Measurements from ENCODE around the gene PCGF5.
"Not testable (repeated sequence)": the region's sequence is repeated elsewhere in the genome, so short reads cannot be mapped to it uniquely, and the experiment has no call there.

PCGF5 gene

GRCh38 chr10:91210014-91210413 is 10.4 kb upstream of the PCGF5 start:
- no peak for DNase-seq (ENCODE audit: low spot score)

GRCh38 chr10:91210435-91210834 is 10.0 kb upstream of the PCGF5 start:
- no peak for DNase-seq (ENCODE audit: low spot score)

- DNase-seq (ENCODE audit: low spot score), result no peak
These were observed 8.8 kb upstream of the PCGF5 start for GRCh38 chr10:91211675-91212074.

- no peak for DNase-seq (ENCODE audit: low spot score)
These were observed 5.6 kb upstream of the PCGF5 start for GRCh38 chr10:91214911-91215310.

- no peak for DNase-seq (ENCODE audit: low spot score)
These were observed 5.1 kb upstream of the PCGF5 start for GRCh38 chr10:91215384-91215783.

- DNase-seq (ENCODE audit: low spot score), result no peak
These were observed 881 bp upstream of the PCGF5 start for GRCh38 chr10:91219371-91220193.

GRCh38 chr10:91220954-91221675 is 652 bp downstream of the PCGF5 start:
- DNase-seq (ENCODE audit: low spot score), result no peak

- no peak for DNase-seq (ENCODE audit: low spot score)
These were observed 5.6 kb downstream of the PCGF5 start for GRCh38 chr10:91226093-91226492.

- no peak for DNase-seq (ENCODE audit: low spot score)
These were observed 7.1 kb downstream of the PCGF5 start for GRCh38 chr10:91227576-91227975.

- no peak for DNase-seq (ENCODE audit: low spot score)
These were observed 9.2 kb downstream of the PCGF5 start for GRCh38 chr10:91229683-91230082.

GRCh38 chr10:91238191-91238590 is 17.7 kb downstream of the PCGF5 start:
- DNase-seq (ENCODE audit: low spot score), result no peak

- no peak for DNase-seq (ENCODE audit: low spot score)
These were observed 19.3 kb downstream of the PCGF5 start for GRCh38 chr10:91239789-91240188.

GRCh38 chr10:91242940-91243339 is 22.5 kb downstream of the PCGF5 start:
- no peak for DNase-seq (ENCODE audit: low spot score)

GRCh38 chr10:91247360-91248111 is 27.1 kb downstream of the PCGF5 start:
- DNase-seq (ENCODE audit: low spot score), result no peak

GRCh38 chr10:91249700-91250099 is 29.2 kb downstream of the PCGF5 start:
- DNase-seq (ENCODE audit: low spot score), result no peak

GRCh38 chr10:91250341-91250740 is 29.9 kb downstream of the PCGF5 start:
- no peak for DNase-seq (ENCODE audit: low spot score)

- no peak for DNase-seq (ENCODE audit: low spot score)
These were observed 31.1 kb downstream of the PCGF5 start for GRCh38 chr10:91251430-91252056.

GRCh38 chr10:91253300-91253699 is 32.8 kb downstream of the PCGF5 start:
- no peak for DNase-seq (ENCODE audit: low spot score)

GRCh38 chr10:91257310-91257709 is 36.8 kb downstream of the PCGF5 start:
- no peak for DNase-seq (ENCODE audit: low spot score)

- DNase-seq (ENCODE audit: low spot score), result not testable (repeated sequence)
These were observed 40.0 kb downstream of the PCGF5 start for GRCh38 chr10:91260417-91260816.

GRCh38 chr10:91271886-91272285 is 51.4 kb downstream of the PCGF5 start:
- DNase-seq (ENCODE audit: low spot score), result no peak

- no peak for DNase-seq (ENCODE audit: low spot score)
These were observed 64.1 kb downstream of the PCGF5 start for GRCh38 chr10:91284486-91285090.

All from left forelimb (tissue), 1 donor.